ENCODE results near the gene RHO.

The RHO gene

GRCh38 chr3:129525341-129525968, 3.0 kb upstream of the RHO start:
- Histone ChIP-seq H3K4me2 (ENCODE audit: low read length) (no peak overlapping the region), H4K8ac (ENCODE audit: low read depth, low read length) (no peak overlapping the region)
- WGBS (ENCODE audit: extremely low coverage, insufficient coverage, low lambda C conversion rate): no CpG with 5 or more reads among the region's 8 CpGs

GRCh38 chr3:129526121-129526900, 2.1 kb upstream of the RHO start:
- no peak overlapping the region for H2AK5ac ChIP-seq (ENCODE audit: low read length)
- no peak overlapping the region for H3K27ac ChIP-seq (ENCODE audit: low read depth, low read length)
- no peak overlapping the region for H4K5ac ChIP-seq (ENCODE audit: low read length)

More at GRCh38 chr3:129525341-129525968, 3.0 kb upstream of the RHO start:
- Histone ChIP-seq H2BK5ac (ENCODE audit: low read length) (no peak overlapping the region), H2BK15ac (replicated peaks; ENCODE audit: low read depth) (no peak overlapping the region), H3K9ac (ENCODE audit: low read length) (no peak overlapping the region), H3K4me1 (ENCODE audit: control insufficient read depth, low read depth, low read length) (peaks cover 4% of the 10 kb centered on the region), H3K4ac (ENCODE audit: low read depth, low read length) (no peak overlapping the region), H3K4me3 (ENCODE audit: low read length) (no peak overlapping the region), H3K79me2 (ENCODE audit: control insufficient read depth, insufficient read depth, low read length) (no peaks in the 10 kb centered on the region), H3K56ac (ENCODE audit: low read length) (no peak overlapping the region), H3K27ac (ENCODE audit: low read depth, low read length) (no peak overlapping the region), H3K18ac (ENCODE audit: low read length) (no peak overlapping the region), H3K36me3 (ENCODE audit: control insufficient read depth, insufficient read depth, low read length) (no peaks in the 10 kb centered on the region), H3K79me1 (ENCODE audit: low read length) (no peaks in the 10 kb centered on the region), H2AK5ac (ENCODE audit: low read length) (no peak overlapping the region), H3K27me3 (ENCODE audit: insufficient read depth, low read length, poor library complexity) (no peaks in the 10 kb centered on the region), H3K23ac (ENCODE audit: low read length) (no peak overlapping the region), H4K5ac (ENCODE audit: low read length) (no peak overlapping the region), H2BK120ac (ENCODE audit: low read depth, low read length) (no peak overlapping the region)
- DNase-seq: no peak

DNA sequence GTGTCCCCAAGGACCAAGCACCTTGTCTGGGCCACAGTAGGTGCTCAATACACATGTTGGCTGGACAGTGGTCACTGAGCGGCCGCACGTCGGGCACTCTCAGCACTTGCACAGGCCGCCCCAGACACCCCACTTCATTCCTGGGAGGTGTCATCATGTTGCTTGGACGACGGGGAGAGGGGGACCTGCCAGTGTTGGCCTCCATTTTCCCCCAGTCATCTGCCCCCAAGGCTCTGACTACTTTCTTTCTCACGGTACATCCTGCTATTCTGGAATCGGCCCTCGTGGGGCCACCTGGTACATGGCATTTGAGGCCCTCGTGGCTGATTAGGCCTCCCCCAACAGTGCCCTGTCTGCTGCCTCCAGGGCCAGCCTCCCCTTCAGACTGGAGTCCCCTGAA, 1.2 kb upstream of the RHO start:
- H3K79me2 ChIP-seq (ENCODE audit: control insufficient read depth, insufficient read depth, low read length): no peaks in the 10 kb centered on the region
- no peak overlapping the region for H2AK5ac ChIP-seq (ENCODE audit: low read length)
- no peak overlapping the region for H3K56ac ChIP-seq (ENCODE audit: low read length)
- no peak overlapping the region for H3K23ac ChIP-seq (ENCODE audit: low read length)
- H3K4me2 ChIP-seq (ENCODE audit: low read length): no peak overlapping the region
- H2BK120ac ChIP-seq (ENCODE audit: low read depth, low read length): no peak overlapping the region
- no peaks in the 10 kb centered on the region for H3K79me1 ChIP-seq (ENCODE audit: low read length)
- H3K4me1 ChIP-seq (ENCODE audit: control insufficient read depth, low read depth, low read length): peaks cover 8% of the 10 kb centered on the region
- no peak overlapping the region for H4K5ac ChIP-seq (ENCODE audit: low read length)
- H3K4ac ChIP-seq (ENCODE audit: low read depth, low read length): no peak overlapping the region
- H4K8ac ChIP-seq (ENCODE audit: low read depth, low read length): no peak overlapping the region
- H3K36me3 ChIP-seq (ENCODE audit: control insufficient read depth, insufficient read depth, low read length): no peaks in the 10 kb centered on the region
- H2BK5ac ChIP-seq (ENCODE audit: low read length): no peak overlapping the region
- H3K18ac ChIP-seq (ENCODE audit: low read length): no peak overlapping the region
- no peak overlapping the region for H3K4me3 ChIP-seq (ENCODE audit: low read length)
- no peak overlapping the region for H2BK15ac ChIP-seq (replicated peaks; ENCODE audit: low read depth)
- no peak overlapping the region for H3K9ac ChIP-seq (ENCODE audit: low read length)
- no peak overlapping the region for H3K27ac ChIP-seq (ENCODE audit: low read depth, low read length)
- no CpG with 5 or more reads among the region's 11 CpGs for WGBS (ENCODE audit: extremely low coverage, insufficient coverage, low lambda C conversion rate)
- no peaks in the 10 kb centered on the region for H3K27me3 ChIP-seq (ENCODE audit: insufficient read depth, low read length, poor library complexity)
- no peak for DNase-seq

More at GRCh38 chr3:129526121-129526900, 2.1 kb upstream of the RHO start:
- H3K56ac ChIP-seq (ENCODE audit: low read length): peak overlapping the region; percentile 44
- no peak overlapping the region for H2BK120ac ChIP-seq (ENCODE audit: low read depth, low read length)
- H3K4me3 ChIP-seq (ENCODE audit: low read length): no peak overlapping the region
- no peak overlapping the region for H2BK5ac ChIP-seq (ENCODE audit: low read length)
- no peak overlapping the region for H3K9ac ChIP-seq (ENCODE audit: low read length)
- H3K4me2 ChIP-seq (ENCODE audit: low read length): no peak overlapping the region
- H3K79me1 ChIP-seq (ENCODE audit: low read length): no peaks in the 10 kb centered on the region
- no peak for DNase-seq
- no peak overlapping the region for H2BK15ac ChIP-seq (replicated peaks; ENCODE audit: low read depth)
- no peaks in the 10 kb centered on the region for H3K27me3 ChIP-seq (ENCODE audit: insufficient read depth, low read length, poor library complexity)
- H4K8ac ChIP-seq (ENCODE audit: low read depth, low read length): no peak overlapping the region
- H3K36me3 ChIP-seq (ENCODE audit: control insufficient read depth, insufficient read depth, low read length): no peaks in the 10 kb centered on the region
- no peak overlapping the region for H3K18ac ChIP-seq (ENCODE audit: low read length)
- H3K79me2 ChIP-seq (ENCODE audit: control insufficient read depth, insufficient read depth, low read length): no peaks in the 10 kb centered on the region
- H3K4ac ChIP-seq (ENCODE audit: low read depth, low read length): no peak overlapping the region
- no peak overlapping the region for H3K23ac ChIP-seq (ENCODE audit: low read length)
- H3K4me1 ChIP-seq (ENCODE audit: control insufficient read depth, low read depth, low read length): peaks cover 8% of the 10 kb centered on the region
- no CpG with 5 or more reads among the region's 12 CpGs for WGBS (ENCODE audit: extremely low coverage, insufficient coverage, low lambda C conversion rate)

- Histone ChIP-seq H3K79me1 (ENCODE audit: low read length) (no peaks in the 10 kb centered on the region), H4K8ac (ENCODE audit: low read depth, low read length) (no peak overlapping the region), H3K4ac (ENCODE audit: low read depth, low read length) (no peak overlapping the region), H3K23ac (ENCODE audit: low read length) (no peak overlapping the region), H3K4me1 (ENCODE audit: control insufficient read depth, low read depth, low read length) (peaks cover 14% of the 10 kb centered on the region), H2BK120ac (ENCODE audit: low read depth, low read length) (no peak overlapping the region), H2BK5ac (ENCODE audit: low read length) (no peak overlapping the region), H3K4me2 (ENCODE audit: low read length) (no peak overlapping the region), H3K27me3 (ENCODE audit: insufficient read depth, low read length, poor library complexity) (no peaks in the 10 kb centered on the region), H3K9ac (ENCODE audit: low read length) (no peak overlapping the region), H3K27ac (ENCODE audit: low read depth, low read length) (no peak overlapping the region), H3K79me2 (ENCODE audit: control insufficient read depth, insufficient read depth, low read length) (no peaks in the 10 kb centered on the region), H3K36me3 (ENCODE audit: control insufficient read depth, insufficient read depth, low read length) (no peaks in the 10 kb centered on the region), H3K56ac (ENCODE audit: low read length) (peak overlapping the region; percentile 49), H2BK15ac (replicated peaks; ENCODE audit: low read depth) (no peak overlapping the region), H4K5ac (ENCODE audit: low read length) (no peak overlapping the region), H2AK5ac (ENCODE audit: low read length) (no peak overlapping the region), H3K18ac (ENCODE audit: low read length) (no peak overlapping the region), H3K4me3 (ENCODE audit: low read length) (no peak overlapping the region)
- DNase-seq: no peak
- WGBS (ENCODE audit: extremely low coverage, insufficient coverage, low lambda C conversion rate): no CpG with 5 or more reads among the region's 12 CpGs
These were observed 1.2 kb downstream of the RHO start for GRCh38 chr3:129529436-129530210.

- H3K79me1 ChIP-seq (ENCODE audit: low read length): no peaks in the 10 kb centered on the region
- no peak overlapping the region for H3K27ac ChIP-seq (ENCODE audit: low read depth, low read length)
- no peak overlapping the region for H2BK120ac ChIP-seq (ENCODE audit: low read depth, low read length)
- H3K18ac ChIP-seq (ENCODE audit: low read length): no peak overlapping the region
- peak; percentile 80 for DNase-seq
- peak overlapping the region; percentile 66 for H2AK5ac ChIP-seq (ENCODE audit: low read length)
- H3K4ac ChIP-seq (ENCODE audit: low read depth, low read length): no peak overlapping the region
- H3K4me3 ChIP-seq (ENCODE audit: low read length): no peak overlapping the region
- peaks cover 18% of the 10 kb centered on the region for H3K4me1 ChIP-seq (ENCODE audit: control insufficient read depth, low read depth, low read length)
- H3K4me2 ChIP-seq (ENCODE audit: low read length): peak overlapping the region; percentile 3
- H2BK5ac ChIP-seq (ENCODE audit: low read length): peak overlapping the region; percentile 44
- no CpG with 5 or more reads among the region's 6 CpGs for WGBS (ENCODE audit: extremely low coverage, insufficient coverage, low lambda C conversion rate)
- H4K5ac ChIP-seq (ENCODE audit: low read length): no peak overlapping the region
- H3K23ac ChIP-seq (ENCODE audit: low read length): peak overlapping the region; percentile 38
- H3K79me2 ChIP-seq (ENCODE audit: control insufficient read depth, insufficient read depth, low read length): no peaks in the 10 kb centered on the region
- peak overlapping the region; percentile 85 for H3K56ac ChIP-seq (ENCODE audit: low read length)
- no peak overlapping the region for H2BK15ac ChIP-seq (replicated peaks; ENCODE audit: low read depth)
- no peaks in the 10 kb centered on the region for H3K27me3 ChIP-seq (ENCODE audit: insufficient read depth, low read length, poor library complexity)
- no peaks in the 10 kb centered on the region for H3K36me3 ChIP-seq (ENCODE audit: control insufficient read depth, insufficient read depth, low read length)
- no peak overlapping the region for H3K9ac ChIP-seq (ENCODE audit: low read length)
- no peak overlapping the region for H4K8ac ChIP-seq (ENCODE audit: low read depth, low read length)
These were observed 1.9 kb downstream of the RHO start for GRCh38 chr3:129530251-129530791.
